T-cell (primary cell): Measurements from ENCODE around the gene PCDHA13. TPM values are rescaled to one million over a fixed set of nuclear protein-coding genes. Genes with fewer than 3 reads are reported as not detected.
A peak's percentile ranks its signal among the peaks of the same experiment; 100 is the strongest.

Experiments
- ATAC-seq, 4 experiments: fragments of 200-7000 bp in 3 of 4; fragments of 150-1000 bp in 1 of 4; cut with Tn5 transposase; replicated peaks in 1 of 4; 1 replicate in 3 of 4; 2 replicates in 1 of 4; pipeline ENCODE4 v1.10.0; 2021; ENCODE audit warnings: moderate library complexity in 3 of 4, mild to moderate bottlenecking in 2 of 4, moderate number of reproducible peaks in 1 of 4
- CTCF ChIA-PET, 2 donors: fragments of 300-600 bp; sonication (Branson Sonifier 250); formaldehyde crosslinking; loops; one replicate each; lab custom pipeline; 2022; ENCODE audit warnings: antibody characterized with exemption in 2 of 2; lab: Charles Lee
- POLR2A ChIA-PET, 2 donors: fragments of 300-600 bp; sonication (Branson Sonifier 250); formaldehyde crosslinking; loops; one replicate each; lab custom pipeline; 2022; ENCODE audit warnings: antibody characterized with exemption in 2 of 2; lab: Charles Lee
- DNase-seq, 35 experiments: peaks; one replicate each; pipeline versions ENCODE4 v3.0.0 to v3.0.0-alpha.2; 2013 to 2023
- H3K27ac ChIP-seq: one replicate; pipeline ENCODE4 v1.5.1; 2013; ENCODE audit warnings: low read length
- H3K27me3 ChIP-seq, 2 experiments: replicated peaks in 1 of 2; 1 replicate in 1 of 2; 2 replicates in 1 of 2; pipeline versions ENCODE4 v1.6.1 to v1.7.0; 2013; ENCODE audit warnings: low read length in 1 of 2, mixed read lengths in 1 of 2; ENCODE audit not compliant: control insufficient read depth in 2 of 2, insufficient read depth in 2 of 2; ENCODE audit errors: extremely low read depth in 1 of 2
- H3K36me3 ChIP-seq, 2 donors: 1 replicate in 1 of 2; 2 replicates in 1 of 2; pipeline versions ENCODE4 v1.6.1 to v1.7.0; 2013; ENCODE audit warnings: low read length in 1 of 2; ENCODE audit not compliant: control insufficient read depth in 2 of 2, insufficient read depth in 1 of 2; ENCODE audit errors: extremely low read depth in 1 of 2
- H3K4me1 ChIP-seq, 2 experiments: 1 replicate in 1 of 2; 2 replicates in 1 of 2; pipeline versions ENCODE4 v1.6.1 to v1.7.0; 2013; ENCODE audit warnings: low read length in 2 of 2, mixed read lengths in 1 of 2; ENCODE audit not compliant: insufficient read depth in 2 of 2, control insufficient read depth in 1 of 2; ENCODE audit errors: extremely low read depth in 1 of 2
- H3K4me3 ChIP-seq, 2 donors: 1 replicate in 1 of 2; 2 replicates in 1 of 2; pipeline versions ENCODE4 v1.5.1 to v1.7.0; 2013; ENCODE audit warnings: mild to moderate bottlenecking in 2 of 2, low read length in 1 of 2, moderate library complexity in 1 of 2; ENCODE audit not compliant: control insufficient read depth in 1 of 2; ENCODE audit errors: extremely low read depth in 1 of 2
- H3K9me3 ChIP-seq: 2 replicates; pipeline ENCODE4 v1.7.0; 2013
- H3K27ac Mint-ChIP-seq, 2 donors: one replicate each; pipeline ENCODE4 v1.8.0; 2020 to 2021; ENCODE audit warnings: mild to moderate bottlenecking in 2 of 2, mixed read lengths in 2 of 2
- H3K27me3 Mint-ChIP-seq, 2 donors: one replicate each; pipeline ENCODE4 v1.8.0; 2021 to 2022; ENCODE audit warnings: mixed read lengths in 2 of 2
- H3K36me3 Mint-ChIP-seq: one replicate; pipeline ENCODE4 v1.8.0; 2021; ENCODE audit warnings: mixed read lengths
- H3K4me1 Mint-ChIP-seq, 3 donors: one replicate each; pipeline ENCODE4 v1.8.0; 2020 to 2022; ENCODE audit warnings: mixed read lengths in 3 of 3, mild to moderate bottlenecking in 1 of 3
- H3K4me3 Mint-ChIP-seq, 3 donors: one replicate each; pipeline ENCODE4 v1.8.0; 2020 to 2022; ENCODE audit warnings: mild to moderate bottlenecking in 3 of 3, mixed read lengths in 3 of 3, moderate library complexity in 3 of 3
- H3K9me3 Mint-ChIP-seq, 3 donors: one replicate each; pipeline ENCODE4 v1.8.0; 2020 to 2022; ENCODE audit warnings: mixed read lengths in 3 of 3
- WGBS: methylation state at CpG from one replicate; pipeline ENCODE4 v1.1.5; 2013; ENCODE audit warnings: missing lambda C conversion rate; ENCODE audit not compliant: insufficient coverage; 5-methylcytosine and 5-hydroxymethylcytosine counted together
- total RNA-seq, 35 experiments: library from RNA in 6 of 35; stranded (reverse) in 6 of 35; fragments of 120-200 nt in 1 of 35; gene quantifications; one replicate each; pipeline versions ENCODE4 v1.2.1 to v1.2.4 and lab custom pipeline; 2013 to 2026

PCDHA13 gene
- total RNA-seq, 5 donors from 2014 or later (not counting 1 experiment from before 2014, with no cell fraction given) = not detected

DNA sequence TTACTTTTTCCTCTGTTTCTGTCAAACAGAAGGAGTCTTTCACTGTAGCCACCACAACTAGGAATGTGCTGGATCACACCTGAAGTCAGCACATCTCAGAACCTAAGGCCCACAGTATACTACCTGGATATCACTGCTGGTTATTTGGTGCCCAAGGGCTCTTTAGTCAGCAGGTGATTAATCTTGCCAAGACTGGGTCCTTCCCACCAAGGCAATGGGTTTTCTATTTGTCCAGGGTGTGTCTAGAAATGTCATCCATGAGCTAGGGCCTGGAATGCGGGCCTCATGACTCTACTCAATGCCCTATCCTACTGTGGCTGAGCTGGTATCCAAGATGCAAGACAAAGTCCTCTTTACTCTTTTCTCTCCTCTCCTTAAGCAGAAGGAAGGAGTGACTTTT is 34.4 kb downstream of the PCDHA13 start:
- Mint-ChIP-seq H3K4me1 (no peaks in the 10 kb centered on the region), H3K4me3 (no peak overlapping the region), H3K27ac (no peak overlapping the region), H3K27me3 (peaks cover 7 to 16% of the 10 kb centered on the region in 2 donors), H3K9me3 (peaks cover 8 to 24% (median 15%) of the 10 kb centered on the region in 3 donors), H3K36me3 (no peaks in the 10 kb centered on the region)
- DNase-seq (no peak), ATAC-seq (no peak)
- POLR2A ChIA-PET = no interaction called here
- Histone ChIP-seq H3K9me3 (no peaks in the 10 kb centered on the region), H3K4me3 (no peak overlapping the region), H3K27ac (no peak overlapping the region), H3K27me3 (peaks cover 0 to 3% of the 10 kb centered on the region in 2 experiments), H3K36me3 (no peaks in the 10 kb centered on the region), H3K4me1 (no peaks in the 10 kb centered on the region)
- WGBS = 67% methylated on average over 1 of the region's 1 CpG
- CTCF ChIA-PET = no interaction called here

DNA sequence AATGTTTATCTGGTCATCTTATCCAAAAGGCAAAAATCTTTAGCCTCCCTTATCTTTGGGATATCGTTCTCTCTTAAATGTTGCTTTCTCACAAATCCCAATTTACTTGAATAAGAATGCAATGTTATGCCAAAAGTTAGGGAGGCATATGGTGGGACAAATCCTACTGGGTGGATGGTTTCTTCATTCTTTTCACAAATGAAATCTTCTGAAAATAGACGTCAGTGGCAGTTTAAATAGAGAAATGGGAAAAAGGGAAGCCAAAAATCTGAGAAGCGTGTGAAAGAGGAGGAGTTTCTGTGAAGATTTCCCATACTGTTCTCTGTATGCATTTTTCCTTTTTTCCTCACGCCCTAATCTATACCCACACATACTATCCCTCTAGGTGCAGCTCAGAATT is 41.7 kb downstream of the PCDHA13 start:
- Mint-ChIP-seq H3K36me3 (no peaks in the 10 kb centered on the region), H3K4me1 (peaks cover 7 to 13% (median 12%) of the 10 kb centered on the region in 3 donors), H3K9me3 (peaks cover 0 to 4% (median 0%) of the 10 kb centered on the region in 3 donors), H3K27me3 (peaks cover 46 to 48% of the 10 kb centered on the region in 2 donors), H3K27ac (no peak overlapping the region), H3K4me3 (no peak overlapping the region)
- no peaks in the 10 kb centered on the region for H3K9me3 ChIP-seq
- WGBS = no CpG with 5 or more reads among the region's 4 CpGs
- ATAC-seq (no peak), DNase-seq (no peak)
- ChIA-PET POLR2A (no interaction called here), CTCF (no interaction called here)
- H3K4me1 ChIP-seq = peaks cover 0 to 18% of the 10 kb centered on the region in 2 experiments
- no peak overlapping the region for H3K4me3 ChIP-seq
- no peaks in the 10 kb centered on the region for H3K36me3 ChIP-seq
- peaks cover 4 to 33% of the 10 kb centered on the region in 2 experiments for H3K27me3 ChIP-seq
- H3K27ac ChIP-seq = no peak overlapping the region

DNA sequence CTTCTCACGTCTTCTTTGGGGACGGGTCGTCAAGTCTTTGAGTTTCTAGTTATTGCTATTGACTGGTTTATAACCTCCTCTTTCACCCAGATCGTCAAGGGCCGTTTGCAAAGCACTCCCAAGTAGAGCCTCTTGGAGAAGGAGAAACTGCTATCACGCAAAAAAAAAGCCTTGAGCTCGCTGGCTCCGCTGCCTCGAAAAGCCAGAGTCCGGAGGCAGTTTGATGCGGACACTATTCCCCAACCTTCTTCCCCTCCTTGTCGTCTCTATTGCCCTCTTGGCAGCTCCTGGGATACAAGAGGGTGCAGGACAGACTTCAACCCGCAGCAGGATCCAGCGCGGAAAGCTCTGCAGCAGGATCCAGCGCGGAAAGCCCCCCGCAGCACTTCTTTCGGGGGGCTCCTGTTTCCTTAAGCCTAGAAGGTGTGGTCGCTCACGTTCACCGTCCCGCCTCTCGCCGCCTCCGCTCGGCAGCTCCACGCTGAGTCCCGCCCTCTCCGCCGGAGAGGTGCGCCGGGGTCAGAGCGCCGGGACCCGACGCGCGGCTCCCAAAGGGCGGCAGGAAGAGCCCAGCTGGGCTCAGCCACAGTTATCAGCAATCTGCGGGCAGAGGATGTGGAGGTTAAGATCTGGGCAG is 44.0 kb downstream of the PCDHA13 start, which contains the start of gene PCDHAC1:
TSS of gene PCDHAC1 (plus strand) at position 494 of the 637 bp plus-strand sequence. CDS start 594 bp downstream, outside the sequence.
- peaks cover 4 to 42% of the 10 kb centered on the region in 2 experiments for H3K27me3 ChIP-seq
- DNase-seq (no peak), ATAC-seq (peak in 3 of 4 experiments; percentile 5 to 16 (median 9))
- Mint-ChIP-seq H3K27me3 (peaks cover 52 to 62% of the 10 kb centered on the region in 2 donors), H3K4me3 (peak within 1 kb of the TSS; percentile 53 to 70 (median 58)), H3K4me1 (peaks cover 7 to 13% (median 12%) of the 10 kb centered on the region in 3 donors), H3K27ac (no peak within 1 kb of the TSS), H3K36me3 (no peaks in the 10 kb centered on the region), H3K9me3 (peaks cover 0 to 4% (median 0%) of the 10 kb centered on the region in 3 donors)
- ChIA-PET POLR2A (no interaction called here), CTCF (no interaction called here)
- H3K36me3 ChIP-seq = no peaks in the 10 kb centered on the region
- peaks cover 0 to 18% of the 10 kb centered on the region in 2 experiments for H3K4me1 ChIP-seq
- 12% methylated on average over 30 of the region's 41 CpGs for WGBS
- H3K9me3 ChIP-seq = no peaks in the 10 kb centered on the region
- H3K27ac ChIP-seq = no peak within 1 kb of the TSS
- peak within 1 kb of the TSS; percentile 7 to 48 for H3K4me3 ChIP-seq

DNA sequence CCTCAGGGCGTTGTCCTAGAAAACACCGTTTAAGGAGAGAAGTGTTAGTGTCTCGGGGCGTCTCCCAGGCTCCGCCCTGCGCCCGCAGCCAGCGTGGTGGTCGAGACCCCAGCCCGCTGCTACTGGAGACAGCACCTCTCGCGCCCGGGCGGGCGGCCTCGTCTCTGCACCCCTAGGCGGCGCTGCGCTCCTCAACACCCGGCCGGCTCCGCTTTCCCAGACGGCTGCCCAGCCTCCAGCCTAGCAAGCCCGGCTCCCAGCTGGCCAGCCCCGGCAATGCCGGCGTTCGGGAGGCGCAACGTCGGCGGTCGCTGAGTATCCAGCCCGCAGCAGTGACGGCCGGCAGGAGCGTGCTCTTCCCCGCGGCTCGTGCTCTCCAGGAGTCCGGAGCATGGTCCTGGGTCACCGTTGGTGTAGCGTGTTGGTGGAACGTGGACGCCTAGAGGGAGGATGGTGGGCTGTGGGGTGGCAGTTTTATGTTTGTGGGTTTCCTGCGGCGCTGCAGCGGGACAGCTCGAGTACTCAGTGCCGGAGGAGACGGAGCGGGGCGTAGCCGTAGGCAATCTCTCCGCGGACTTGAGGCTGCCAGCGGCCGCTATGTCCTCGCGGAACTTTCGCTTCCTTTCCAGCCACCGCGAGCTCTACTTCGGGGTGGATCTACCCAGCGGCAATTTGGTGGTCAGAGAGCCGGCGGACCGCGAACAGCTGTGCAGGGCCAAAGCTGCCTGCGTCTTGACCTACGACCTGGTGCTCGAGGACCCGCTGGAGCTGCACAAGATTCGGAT is 44.7 kb downstream of the PCDHA13 start:
- CTCF ChIA-PET = no interaction called here
- Histone ChIP-seq H3K4me1 (peaks cover 0 to 18% of the 10 kb centered on the region in 2 experiments), H3K27ac (no peak overlapping the region), H3K36me3 (no peaks in the 10 kb centered on the region), H3K4me3 (peak overlapping the region; percentile 7 to 48), H3K9me3 (no peaks in the 10 kb centered on the region), H3K27me3 (peaks cover 4 to 42% of the 10 kb centered on the region in 2 experiments)
- 15% methylated on average over 74 of the region's 74 CpGs for WGBS
- Mint-ChIP-seq H3K27me3 (peaks cover 52 to 59% of the 10 kb centered on the region in 2 donors), H3K36me3 (no peaks in the 10 kb centered on the region), H3K4me3 (peak overlapping the region; percentile 53 to 70 (median 58)), H3K27ac (no peak overlapping the region), H3K9me3 (peaks cover 0 to 4% (median 0%) of the 10 kb centered on the region in 3 donors), H3K4me1 (peaks cover 7 to 13% (median 12%) of the 10 kb centered on the region in 3 donors)
- ATAC-seq (peak in 3 of 4 experiments; percentile 30 to 34 (median 32)), DNase-seq (peak in 4 of 35 experiments; percentile 1 to 21 (median 8))
- POLR2A ChIA-PET = no interaction called here

DNA sequence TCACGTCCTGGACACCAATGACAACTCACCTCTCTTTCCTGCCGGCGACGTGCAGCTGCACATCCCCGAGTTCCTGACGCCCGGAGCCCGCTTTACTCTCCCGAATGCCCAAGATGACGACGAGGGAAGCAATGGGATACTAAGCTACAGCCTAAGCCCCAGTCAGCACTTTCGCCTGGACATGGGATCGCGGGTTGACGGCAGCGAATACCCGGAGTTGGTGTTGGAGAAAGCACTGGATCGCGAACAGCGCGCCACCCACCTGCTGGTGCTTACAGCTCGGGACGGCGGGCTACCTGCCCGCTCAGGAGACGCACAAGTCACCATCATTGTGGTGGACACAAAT is 45.3 kb downstream of the PCDHA13 start:
- Mint-ChIP-seq H3K4me3 (peak overlapping the region; percentile 53 to 70 (median 58)), H3K27me3 (peaks cover 51 to 57% of the 10 kb centered on the region in 2 donors), H3K27ac (no peak overlapping the region), H3K36me3 (no peaks in the 10 kb centered on the region), H3K4me1 (peaks cover 7 to 13% (median 12%) of the 10 kb centered on the region in 3 donors), H3K9me3 (peaks cover 0 to 4% (median 0%) of the 10 kb centered on the region in 3 donors)
- no peaks in the 10 kb centered on the region for H3K36me3 ChIP-seq
- 25% methylated on average over 26 of the region's 26 CpGs for WGBS
- no peak overlapping the region for H3K27ac ChIP-seq
- ChIA-PET POLR2A (no interaction called here), CTCF (no interaction called here)
- DNase-seq (no peak), ATAC-seq (no peak)
- H3K4me3 ChIP-seq = peak overlapping the region; percentile 7 to 48
- H3K4me1 ChIP-seq = peaks cover 0 to 18% of the 10 kb centered on the region in 2 experiments
- H3K27me3 ChIP-seq = peaks cover 4 to 42% of the 10 kb centered on the region in 2 experiments
- H3K9me3 ChIP-seq = no peaks in the 10 kb centered on the region
